Measurements from ENCODE around the gene DUOXA2.
A peak's percentile ranks its signal among the peaks of the same experiment; 100 is the strongest.

Gene DUOXA2

DNA sequence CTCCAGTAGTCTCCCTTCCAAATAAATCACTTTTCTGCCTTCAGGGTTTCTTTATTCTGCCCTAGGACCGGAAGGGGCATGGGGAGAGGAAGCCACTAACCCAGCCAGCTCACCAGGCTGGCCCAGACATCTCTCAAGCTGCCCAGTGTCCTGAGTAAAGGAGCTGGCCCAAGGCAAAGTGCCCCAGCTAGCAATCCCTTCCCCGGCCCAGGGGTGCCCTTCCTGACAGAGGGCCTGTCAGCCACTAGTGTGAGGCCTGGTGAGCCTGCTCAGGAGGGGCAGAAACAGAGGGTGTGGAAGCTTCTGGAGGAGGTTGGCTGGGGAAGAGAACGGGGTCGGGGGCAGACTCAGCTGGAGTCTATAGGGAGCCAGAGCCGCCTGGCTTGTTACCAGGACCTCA lies 51.4 kb downstream of the DUOXA2 start:
- no peak for DNase-seq

GRCh38 chr15:45166834-45167630 lies 52.9 kb downstream of the DUOXA2 start:
- DNase-seq: peak; percentile 83

DNA sequence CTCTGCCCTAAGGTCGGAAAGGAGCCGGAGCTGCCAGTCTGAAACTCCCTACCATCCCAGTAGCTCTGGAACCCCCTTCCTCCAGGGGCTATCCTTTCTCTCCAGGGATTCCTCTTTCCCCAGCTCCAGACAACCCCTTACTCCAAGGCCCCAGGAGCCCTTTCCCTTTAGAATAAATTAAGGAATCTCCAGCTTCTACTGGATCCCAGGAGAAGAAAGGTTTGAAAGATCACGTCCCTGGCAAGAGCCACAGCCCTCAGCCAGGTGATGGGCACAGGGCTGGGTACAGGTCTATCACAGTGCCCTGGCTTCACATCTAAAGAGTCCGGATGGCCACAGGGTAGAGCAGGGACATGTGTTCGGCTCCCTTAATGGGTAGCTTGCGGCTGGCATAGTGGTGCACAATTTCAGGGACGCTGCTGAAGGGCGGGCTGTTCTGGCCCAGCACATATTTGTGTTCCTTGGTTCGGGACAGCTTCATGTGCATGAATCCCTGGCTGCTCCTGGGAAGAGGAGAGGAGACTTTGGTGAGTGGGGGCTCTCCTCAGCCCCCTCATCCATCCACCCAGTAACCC lies 53.6 kb downstream of the DUOXA2 start:
- no peak for DNase-seq
